D721Med (cell line): ENCODE data around the gene STARD3.

Source experiments
- DNase-seq: peaks from one replicate; pipeline ENCODE4 v3.0.0; 2011; ENCODE audit warnings: low spot score; ENCODE audit not compliant: insufficient read length
- FAIRE-seq: peaks from 2 replicates; lab custom pipeline; 2011; peaks lifted over from hg19 to GRCh38; lab: Jason Lieb, UNC
- CTCF ChIP-seq: IDR thresholded peaks from 2 replicates; pipeline ENCODE4 v1.5.1; 2012; ENCODE audit warnings: mild to moderate bottlenecking, control low read depth; ENCODE audit not compliant: insufficient read depth; ENCODE audit errors: missing control alignments

The STARD3 gene

GRCh38 chr17:39642291-39643074, 5.5 kb downstream of the STARD3 start:
- DNase-seq (no peak), FAIRE-seq (no peak)
- no peak for TF ChIP-seq CTCF

- DNase-seq (no peak), FAIRE-seq (no peak)
- no peak for TF ChIP-seq CTCF
These were observed 6.3 kb downstream of the STARD3 start for GRCh38 chr17:39643271-39643670.

- no peak for TF ChIP-seq CTCF
- DNase-seq (no peak), FAIRE-seq (no peak)
These were observed 10.3 kb downstream of the STARD3 start for GRCh38 chr17:39647256-39647655.

- FAIRE-seq (no peak), DNase-seq (no peak)
- TF ChIP-seq CTCF, result no peak
These were observed 11.8 kb downstream of the STARD3 start for GRCh38 chr17:39648616-39649366.

GRCh38 chr17:39650121-39650579, 13.2 kb downstream of the STARD3 start:
- TF ChIP-seq CTCF, result no peak
- DNase-seq (no peak), FAIRE-seq (no peak)

- FAIRE-seq, result no peak
- no peak for TF ChIP-seq CTCF
- no peak for DNase-seq
These were observed 15.1 kb downstream of the STARD3 start for GRCh38 chr17:39651923-39652586.
